ENCODE results near the gene PROX1. TPM values are rescaled to one million over a fixed set of nuclear protein-coding genes. Genes with fewer than 3 reads are reported as not detected.

The PROX1 gene
- total RNA-seq, 4 donors from 2014 or later = 1.9 to 3.2 (median 2.5) TPM

DNA sequence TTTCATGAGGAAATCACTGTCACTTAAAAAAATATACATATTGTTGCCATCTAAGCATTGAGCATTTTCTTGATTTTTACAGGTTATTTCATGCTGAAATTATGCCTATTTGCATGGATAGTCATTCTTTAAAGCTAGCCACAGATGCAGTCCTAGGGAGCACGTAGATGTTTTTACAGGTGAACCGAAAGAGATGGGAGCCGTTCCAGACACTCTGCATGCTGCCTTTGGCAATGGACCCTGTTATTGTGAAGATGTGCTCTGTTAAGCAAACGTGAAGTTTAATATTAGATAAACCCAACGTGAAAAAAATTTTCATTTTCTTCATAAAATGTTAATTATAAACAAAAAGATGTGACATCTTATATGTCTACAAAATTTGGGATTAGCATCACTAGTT lies 7.1 kb downstream of the PROX1 start:
- peaks cover 68% of the 10 kb centered on the region for H3K27me3 ChIP-seq
- 54 to 68% methylated on average over 4 to 5 of the region's 5 CpGs for WGBS, 2 donors (ENCODE audit: low coverage in 1 of 2)
- TF ChIP-seq POLR2A (IDR thresholded peaks at IDR 0.05) (no peak), POLR2AphosphoS5 (IDR thresholded peaks at IDR 0.05) (no peak), EP300 (IDR thresholded peaks at IDR 0.05) (no peak)
- TF ChIP-seq, protein P1, sequence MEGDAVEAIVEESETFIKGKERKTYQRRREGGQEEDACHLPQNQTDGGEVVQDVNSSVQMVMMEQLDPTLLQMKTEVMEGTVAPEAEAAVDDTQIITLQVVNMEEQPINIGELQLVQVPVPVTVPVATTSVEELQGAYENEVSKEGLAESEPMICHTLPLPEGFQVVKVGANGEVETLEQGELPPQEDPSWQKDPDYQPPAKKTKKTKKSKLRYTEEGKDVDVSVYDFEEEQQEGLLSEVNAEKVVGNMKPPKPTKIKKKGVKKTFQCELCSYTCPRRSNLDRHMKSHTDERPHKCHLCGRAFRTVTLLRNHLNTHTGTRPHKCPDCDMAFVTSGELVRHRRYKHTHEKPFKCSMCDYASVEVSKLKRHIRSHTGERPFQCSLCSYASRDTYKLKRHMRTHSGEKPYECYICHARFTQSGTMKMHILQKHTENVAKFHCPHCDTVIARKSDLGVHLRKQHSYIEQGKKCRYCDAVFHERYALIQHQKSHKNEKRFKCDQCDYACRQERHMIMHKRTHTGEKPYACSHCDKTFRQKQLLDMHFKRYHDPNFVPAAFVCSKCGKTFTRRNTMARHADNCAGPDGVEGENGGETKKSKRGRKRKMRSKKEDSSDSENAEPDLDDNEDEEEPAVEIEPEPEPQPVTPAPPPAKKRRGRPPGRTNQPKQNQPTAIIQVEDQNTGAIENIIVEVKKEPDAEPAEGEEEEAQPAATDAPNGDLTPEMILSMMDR (IDR thresholded peaks at IDR 0.05) = no peak

DNA sequence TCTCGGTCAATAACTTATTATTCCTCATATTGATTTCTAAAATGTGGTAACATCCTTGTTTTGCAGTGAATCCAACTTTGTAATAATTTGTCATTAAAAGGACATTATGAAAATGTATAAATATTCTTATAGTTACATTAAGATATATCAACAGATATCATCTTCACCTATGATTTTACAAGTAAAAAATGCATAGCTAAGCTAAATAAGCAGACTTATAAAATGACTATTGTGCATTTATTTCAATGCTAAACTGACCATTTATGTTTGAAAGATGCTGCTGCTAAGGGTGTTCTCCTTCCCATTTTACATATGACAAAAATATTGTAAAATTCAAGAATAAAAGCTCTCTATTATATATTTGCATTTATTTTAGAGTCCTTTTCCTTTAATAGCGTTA lies 7.8 kb downstream of the PROX1 start:
- Histone ChIP-seq H3K4me3 (no peak overlapping the region), H3K4me1 (no peaks in the 10 kb centered on the region), H3K9me3 (no peaks in the 10 kb centered on the region), H3K27me3 (peaks cover 61% of the 10 kb centered on the region), H3K27ac (no peak overlapping the region), H3K36me3 (no peaks in the 10 kb centered on the region)
- TF ChIP-seq EP300 (IDR thresholded peaks at IDR 0.05) (no peak), POLR2AphosphoS5 (IDR thresholded peaks at IDR 0.05) (no peak), POLR2A (IDR thresholded peaks at IDR 0.05) (no peak)
- TF ChIP-seq, protein P1 (IDR thresholded peaks at IDR 0.05) = no peak
- no peak for ATAC-seq
- 80 to 100% methylated on average over 1 to 2 of the region's 2 CpGs for WGBS, 2 donors (ENCODE audit: low coverage in 1 of 2)

More for the DNA sequence above, 7.1 kb downstream of the PROX1 start:
- H3K4me1 ChIP-seq = no peaks in the 10 kb centered on the region
- H3K27ac ChIP-seq = no peak overlapping the region
- ATAC-seq = no peak
- no peaks in the 10 kb centered on the region for H3K9me3 ChIP-seq
- H3K4me3 ChIP-seq = no peak overlapping the region
- no peaks in the 10 kb centered on the region for H3K36me3 ChIP-seq

DNA sequence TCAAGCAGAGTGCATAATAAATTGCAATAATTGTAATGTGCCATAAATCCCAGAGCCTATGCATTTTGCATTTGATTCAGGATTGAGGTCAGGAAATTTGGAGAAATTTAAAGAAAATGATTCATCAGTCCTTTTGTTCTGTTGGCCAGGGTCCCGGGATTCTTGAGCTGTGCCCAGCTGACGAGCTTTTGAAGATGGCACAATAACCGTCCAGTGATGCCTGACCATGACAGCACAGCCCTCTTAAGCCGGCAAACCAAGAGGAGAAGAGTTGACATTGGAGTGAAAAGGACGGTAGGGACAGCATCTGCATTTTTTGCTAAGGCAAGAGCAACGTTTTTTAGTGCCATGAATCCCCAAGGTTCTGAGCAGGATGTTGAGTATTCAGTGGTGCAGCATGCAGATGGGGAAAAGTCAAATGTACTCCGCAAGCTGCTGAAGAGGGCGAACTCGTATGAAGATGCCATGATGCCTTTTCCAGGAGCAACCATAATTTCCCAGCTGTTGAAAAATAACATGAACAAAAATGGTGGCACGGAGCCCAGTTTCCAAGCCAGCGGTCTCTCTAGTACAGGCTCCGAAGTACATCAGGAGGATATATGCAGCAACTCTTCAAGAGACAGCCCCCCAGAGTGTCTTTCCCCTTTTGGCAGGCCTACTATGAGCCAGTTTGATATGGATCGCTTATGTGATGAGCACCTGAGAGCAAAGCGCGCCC lies 8.7 kb downstream of the PROX1 start:
- Histone ChIP-seq H3K27me3 (peaks cover 52% of the 10 kb centered on the region), H3K36me3 (no peaks in the 10 kb centered on the region), H3K27ac (no peak overlapping the region), H3K4me1 (no peaks in the 10 kb centered on the region), H3K4me3 (peak overlapping the region in 1 of 2 donors; percentile 29), H3K9me3 (no peaks in the 10 kb centered on the region)
- no peak for ATAC-seq
- 52 to 56% methylated on average over 10 to 11 of the region's 15 CpGs for WGBS, 2 donors (ENCODE audit: low coverage in 1 of 2)
- no peak for TF ChIP-seq POLR2AphosphoS5 (IDR thresholded peaks at IDR 0.05)

DNA sequence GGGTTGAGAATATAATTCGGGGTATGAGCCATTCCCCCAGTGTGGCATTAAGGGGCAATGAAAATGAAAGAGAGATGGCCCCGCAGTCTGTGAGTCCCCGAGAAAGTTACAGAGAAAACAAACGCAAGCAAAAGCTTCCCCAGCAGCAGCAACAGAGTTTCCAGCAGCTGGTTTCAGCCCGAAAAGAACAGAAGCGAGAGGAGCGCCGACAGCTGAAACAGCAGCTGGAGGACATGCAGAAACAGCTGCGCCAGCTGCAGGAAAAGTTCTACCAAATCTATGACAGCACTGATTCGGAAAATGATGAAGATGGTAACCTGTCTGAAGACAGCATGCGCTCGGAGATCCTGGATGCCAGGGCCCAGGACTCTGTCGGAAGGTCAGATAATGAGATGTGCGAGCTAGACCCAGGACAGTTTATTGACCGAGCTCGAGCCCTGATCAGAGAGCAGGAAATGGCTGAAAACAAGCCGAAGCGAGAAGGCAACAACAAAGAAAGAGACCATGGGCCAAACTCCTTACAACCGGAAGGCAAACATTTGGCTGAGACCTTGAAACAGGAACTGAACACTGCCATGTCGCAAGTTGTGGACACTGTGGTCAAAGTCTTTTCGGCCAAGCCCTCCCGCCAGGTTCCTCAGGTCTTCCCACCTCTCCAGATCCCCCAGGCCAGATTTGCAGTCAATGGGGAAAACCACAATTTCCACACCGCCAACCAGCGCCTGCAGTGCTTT lies 9.4 kb downstream of the PROX1 start:
- no peaks in the 10 kb centered on the region for H3K36me3 ChIP-seq
- TF ChIP-seq, protein P1 (IDR thresholded peaks at IDR 0.05) = no peak
- TF ChIP-seq POLR2AphosphoS5 (IDR thresholded peaks at IDR 0.05) = no peak
- no peak for TF ChIP-seq EP300 (IDR thresholded peaks at IDR 0.05)
- no peak for TF ChIP-seq POLR2A (IDR thresholded peaks at IDR 0.05)
- H3K27me3 ChIP-seq = peaks cover 45% of the 10 kb centered on the region
- H3K9me3 ChIP-seq = no peaks in the 10 kb centered on the region
- H3K4me1 ChIP-seq = no peaks in the 10 kb centered on the region
- H3K27ac ChIP-seq = no peak overlapping the region
- H3K4me3 ChIP-seq = peak overlapping the region in 1 of 2 donors; percentile 29
- WGBS, 2 donors (ENCODE audit: low coverage in 1 of 2) = 61 to 77% methylated on average over 17 to 19 of the region's 24 CpGs
- ATAC-seq = no peak

DNA sequence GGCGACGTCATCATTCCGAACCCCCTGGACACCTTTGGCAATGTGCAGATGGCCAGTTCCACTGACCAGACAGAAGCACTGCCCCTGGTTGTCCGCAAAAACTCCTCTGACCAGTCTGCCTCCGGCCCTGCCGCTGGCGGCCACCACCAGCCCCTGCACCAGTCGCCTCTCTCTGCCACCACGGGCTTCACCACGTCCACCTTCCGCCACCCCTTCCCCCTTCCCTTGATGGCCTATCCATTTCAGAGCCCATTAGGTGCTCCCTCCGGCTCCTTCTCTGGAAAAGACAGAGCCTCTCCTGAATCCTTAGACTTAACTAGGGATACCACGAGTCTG lies 10.0 kb downstream of the PROX1 start:
- Histone ChIP-seq H3K27ac (no peak overlapping the region), H3K36me3 (no peaks in the 10 kb centered on the region), H3K27me3 (peaks cover 39% of the 10 kb centered on the region), H3K4me1 (no peaks in the 10 kb centered on the region), H3K4me3 (no peak overlapping the region), H3K9me3 (no peaks in the 10 kb centered on the region)
- 84 to 85% methylated on average over 7 to 9 of the region's 13 CpGs for WGBS, 2 donors (ENCODE audit: low coverage in 1 of 2)
- TF ChIP-seq, protein P1 (IDR thresholded peaks at IDR 0.05) = no peak
- TF ChIP-seq EP300 (IDR thresholded peaks at IDR 0.05) = no peak
- no peak for ATAC-seq
